ENCODE results near the gene TFEB. TPM values are rescaled to one million over a fixed set of nuclear protein-coding genes. Genes with fewer than 3 reads are reported as not detected.

Gene TFEB
- total RNA-seq, 1 experiment from 2014 or later, result 6.6 TPM

GRCh38 chr6:41736186-41736733 is 852 bp upstream of the TFEB start:
- Mint-ChIP-seq H3K4me3 (ENCODE audit: low read depth, unreplicated experiment) (peak overlapping the region; percentile 76), H3K27ac (ENCODE audit: unreplicated experiment) (no peak overlapping the region), H3K9me3 (ENCODE audit: low read depth, unreplicated experiment) (no peaks in the 10 kb centered on the region), H3K27me3 (ENCODE audit: unreplicated experiment) (no peaks in the 10 kb centered on the region), H3K36me3 (ENCODE audit: insufficient read depth, unreplicated experiment) (peaks cover 24% of the 10 kb centered on the region), H3K4me1 (ENCODE audit: low read depth, unreplicated experiment) (peaks cover 16% of the 10 kb centered on the region)
- DNase-seq, result no peak
- CTCF ChIA-PET, result interaction anchor here (0.7 kb wide), 1 partner anchor 228 kb away, joined by 7 read pairs; no protein-coding TSS in a partner anchor
- TF ChIP-seq CTCF (IDR thresholded peaks at IDR 0.05; ENCODE audit: unreplicated experiment), result no peak
- intact Hi-C loops (cut with micrococcal nuclease; ENCODE audit: unreplicated experiment), result no loop called here
- no TSS peak for BruUV-seq (replicated peaks)

- BruUV-seq (replicated peaks), result no TSS peak
- DNase-seq, result peak; percentile 71
- Mint-ChIP-seq H3K4me3 (ENCODE audit: low read depth, unreplicated experiment) (peak overlapping the region; percentile 76), H3K27ac (ENCODE audit: unreplicated experiment) (no peak overlapping the region), H3K9me3 (ENCODE audit: low read depth, unreplicated experiment) (no peaks in the 10 kb centered on the region), H3K27me3 (ENCODE audit: unreplicated experiment) (no peaks in the 10 kb centered on the region), H3K4me1 (ENCODE audit: low read depth, unreplicated experiment) (peaks cover 15% of the 10 kb centered on the region), H3K36me3 (ENCODE audit: insufficient read depth, unreplicated experiment) (peaks cover 24% of the 10 kb centered on the region)
- intact Hi-C loops (cut with micrococcal nuclease; ENCODE audit: unreplicated experiment), result loop anchor here (2.0 kb wide), 1 partner anchor 42 kb away; no protein-coding TSS in a partner anchor
- no peak for TF ChIP-seq CTCF (IDR thresholded peaks at IDR 0.05; ENCODE audit: unreplicated experiment)
- CTCF ChIA-PET, result interaction anchor here (0.6 to 3.5 kb wide), 8 partner anchors 11 to 659 kb away, joined by 3 to 22 read pairs (median 6); no protein-coding TSS in a partner anchor
Measured at GRCh38 chr6:41734666-41735426, 562 bp downstream of the TFEB start.

- no peaks in the 10 kb centered on the region for H3K27me3 Mint-ChIP-seq (ENCODE audit: unreplicated experiment)
- H3K9me3 Mint-ChIP-seq (ENCODE audit: low read depth, unreplicated experiment), result no peaks in the 10 kb centered on the region
- intact Hi-C loops (cut with micrococcal nuclease; ENCODE audit: unreplicated experiment), result loop anchor here (2.0 kb wide), 1 partner anchor 43 kb away; no protein-coding TSS in a partner anchor
- H3K4me3 Mint-ChIP-seq (ENCODE audit: low read depth, unreplicated experiment), result peak overlapping the region; percentile 76
- CTCF ChIA-PET, result interaction anchor here (0.6 to 3.5 kb wide), 11 partner anchors 11 to 658 kb away, joined by 3 to 22 read pairs (median 5); partner anchors contain the start of gene TOMM6
- peak overlapping the region; percentile 42 for H3K27ac Mint-ChIP-seq (ENCODE audit: unreplicated experiment)
- TF ChIP-seq CTCF (IDR thresholded peaks at IDR 0.05; ENCODE audit: unreplicated experiment), result no peak
- H3K36me3 Mint-ChIP-seq (ENCODE audit: insufficient read depth, unreplicated experiment), result peaks cover 24% of the 10 kb centered on the region
- H3K4me1 Mint-ChIP-seq (ENCODE audit: low read depth, unreplicated experiment), result peaks cover 15% of the 10 kb centered on the region
- no TSS peak for BruUV-seq (replicated peaks)
- DNase-seq, result peak; percentile 63
Measured at GRCh38 chr6:41733707-41734665, 1.4 kb downstream of the TFEB start.

- BruUV-seq (replicated peaks), result no TSS peak
- no peak overlapping the region for H3K27ac Mint-ChIP-seq (ENCODE audit: unreplicated experiment)
- intact Hi-C loops (cut with micrococcal nuclease; ENCODE audit: unreplicated experiment), result no loop called here
- H3K4me3 Mint-ChIP-seq (ENCODE audit: low read depth, unreplicated experiment), result peak overlapping the region; percentile 76
- peaks cover 24% of the 10 kb centered on the region for H3K36me3 Mint-ChIP-seq (ENCODE audit: insufficient read depth, unreplicated experiment)
- DNase-seq, result no peak
- CTCF ChIA-PET, result interaction anchor here (0.6 to 3.5 kb wide), 8 partner anchors 10 to 658 kb away, joined by 3 to 22 read pairs (median 6); partner anchors contain the start of gene TOMM6
- H3K27me3 Mint-ChIP-seq (ENCODE audit: unreplicated experiment), result no peaks in the 10 kb centered on the region
- TF ChIP-seq CTCF (IDR thresholded peaks at IDR 0.05; ENCODE audit: unreplicated experiment), result no peak
- H3K4me1 Mint-ChIP-seq (ENCODE audit: low read depth, unreplicated experiment), result peaks cover 15% of the 10 kb centered on the region
- H3K9me3 Mint-ChIP-seq (ENCODE audit: low read depth, unreplicated experiment), result no peaks in the 10 kb centered on the region
Measured at GRCh38 chr6:41733360-41733706, 2.1 kb downstream of the TFEB start.
